Small intestine (tissue), 7 donors: Measurements from ENCODE around the gene PPME1. TPM values are rescaled to one million over a fixed set of nuclear protein-coding genes. Genes with fewer than 3 reads are reported as not detected.

Experiments
- DNase-seq, 2 donors: peaks; one replicate each; pipeline versions ENCODE4 v3.0.0 to v3.0.0-alpha.2; 2013
- FAIRE-seq: peaks from 2 replicates; lab custom pipeline; 2012; peaks lifted over from hg19 to GRCh38; lab: Jason Lieb, UNC
- H3K27ac ChIP-seq, 3 donors: one replicate each; pipeline ENCODE4 v1.5.1; 2013; ENCODE audit warnings: low read length in 2 of 3, mild to moderate bottlenecking in 2 of 3, control low read depth in 1 of 3, inconsistent platforms in 1 of 3, low read depth in 1 of 3, moderate library complexity in 1 of 3
- H3K27me3 ChIP-seq, 3 donors: one replicate each; pipeline ENCODE4 v1.6.1; 2013; ENCODE audit warnings: low read length in 3 of 3, inconsistent platforms in 1 of 3; ENCODE audit not compliant: control insufficient read depth in 3 of 3, insufficient read depth in 3 of 3
- H3K36me3 ChIP-seq, 3 donors: one replicate each; pipeline ENCODE4 v1.6.1; 2013; ENCODE audit warnings: low read length in 3 of 3, inconsistent platforms in 1 of 3, low read depth in 1 of 3, mild to moderate bottlenecking in 1 of 3, moderate library complexity in 1 of 3; ENCODE audit not compliant: control insufficient read depth in 3 of 3, insufficient read depth in 2 of 3
- H3K4me1 ChIP-seq, 3 donors: one replicate each; pipeline ENCODE4 v1.6.1; 2013; ENCODE audit warnings: low read length in 2 of 3, inconsistent platforms in 1 of 3, low read depth in 1 of 3, mild to moderate bottlenecking in 1 of 3, moderate library complexity in 1 of 3; ENCODE audit not compliant: control insufficient read depth in 3 of 3, insufficient read depth in 2 of 3
- H3K4me3 ChIP-seq, 3 donors: one replicate each; pipeline ENCODE4 v1.5.1; 2013; ENCODE audit warnings: low read length in 3 of 3, control low read depth in 1 of 3, inconsistent platforms in 1 of 3, low read depth in 1 of 3, mild to moderate bottlenecking in 1 of 3, moderate library complexity in 1 of 3
- H3K9me3 ChIP-seq, 2 donors: one replicate each; pipeline ENCODE4 v1.6.1; 2013; ENCODE audit warnings: low read depth in 1 of 2, low read length in 1 of 2; ENCODE audit not compliant: control insufficient read depth in 2 of 2, insufficient read depth in 1 of 2
- WGBS, 3 donors: extraction: QIAGEN DNeasy Blood & Tissue Kit; methylation state at CpG; one replicate each; pipeline ENCODE4 v1.1.7; 2013; 5-methylcytosine and 5-hydroxymethylcytosine counted together
- polyA plus RNA-seq, 4 donors: library from polyadenylated mRNA; stranded (reverse) in 3 of 4; unstranded in 1 of 4; fragments of 200-250 nt in 3 of 4; fragments of 120-200 nt in 1 of 4; gene quantifications; one replicate each; pipeline versions ENCODE4 v1.2.1 to v1.2.3, GENCODE V29; 2013
- donor health status: healthy with polysubstance abuse.
- donor health status: control.
- donor health status: control.
- donor health status: Bipolar disorder and iron deficiency.
- donor health status: healthy.

Gene PPME1
- polyA plus RNA-seq, 4 donors = 14.3 to 23.1 (median 19.6) TPM

DNA sequence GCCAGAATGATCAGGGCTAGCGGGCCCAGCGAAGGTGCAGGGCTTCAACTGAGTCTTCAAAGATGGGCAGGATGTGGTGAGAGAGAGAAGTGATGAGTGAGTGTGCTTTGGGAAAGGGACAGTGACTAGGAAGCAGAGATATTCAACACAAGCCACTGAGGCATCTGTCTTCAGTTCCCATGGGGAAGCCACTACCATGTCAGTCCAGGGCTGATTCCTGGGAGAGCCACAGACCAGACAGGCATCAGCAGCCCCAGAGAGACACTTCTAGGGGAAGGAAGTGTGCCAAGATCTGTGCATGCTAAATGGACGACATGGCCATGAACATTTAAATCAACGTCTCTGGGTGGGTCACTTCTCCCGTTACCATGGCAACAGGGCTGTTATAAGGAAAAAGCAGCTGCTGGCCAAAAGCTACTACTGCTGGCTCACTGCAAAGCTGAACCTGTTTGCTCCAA lies 111.9 kb downstream of the PPME1 start:
- no peaks in the 10 kb centered on the region for H3K4me1 ChIP-seq
- H3K36me3 ChIP-seq = no peaks in the 10 kb centered on the region
- H3K4me3 ChIP-seq = no peak overlapping the region
- peaks cover 0 to 4% (median 0%) of the 10 kb centered on the region in 3 donors for H3K27me3 ChIP-seq
- no peak overlapping the region for H3K27ac ChIP-seq
- FAIRE-seq = no peak
- DNase-seq = no peak
- WGBS, 3 donors = 61 to 75% (median 69%) methylated on average over 5 of the region's 5 CpGs
- peaks cover 0 to 4% of the 10 kb centered on the region in 2 donors for H3K9me3 ChIP-seq

DNA sequence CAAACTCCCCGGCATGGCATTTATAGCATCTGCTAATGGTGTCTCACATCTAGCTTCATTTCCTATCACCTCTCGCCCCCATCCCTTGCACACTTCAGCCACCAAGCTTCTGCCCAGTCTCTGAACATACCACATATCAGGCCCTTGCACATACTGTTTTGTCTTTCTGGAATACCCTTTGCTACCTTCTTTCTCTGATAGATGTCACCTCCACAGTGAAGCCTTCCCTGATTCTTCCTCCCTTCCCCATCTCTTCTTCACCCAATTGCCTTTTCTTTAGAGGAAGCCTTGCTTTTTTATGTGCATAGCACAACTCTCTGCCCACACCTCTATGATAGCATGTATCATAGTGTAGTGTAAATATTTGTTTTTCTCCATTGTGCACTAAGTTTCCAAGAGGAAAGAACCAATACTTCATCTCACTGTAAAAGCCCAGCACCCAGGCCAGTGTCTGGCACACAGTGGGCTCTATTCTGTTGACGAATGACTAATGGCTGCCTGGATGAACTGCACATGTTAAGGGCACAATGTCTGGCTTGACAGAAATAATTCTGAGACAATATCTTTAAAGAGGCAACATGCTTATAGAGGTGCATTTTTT lies 112.6 kb downstream of the PPME1 start:
- Histone ChIP-seq H3K9me3 (peaks cover 0 to 4% of the 10 kb centered on the region in 2 donors), H3K27me3 (peaks cover 0 to 4% (median 0%) of the 10 kb centered on the region in 3 donors), H3K4me3 (no peak overlapping the region), H3K4me1 (no peaks in the 10 kb centered on the region), H3K36me3 (no peaks in the 10 kb centered on the region), H3K27ac (no peak overlapping the region)
- DNase-seq (no peak), FAIRE-seq (no peak)
- 81 to 91% (median 90%) methylated on average over 3 of the region's 3 CpGs for WGBS, 3 donors

DNA sequence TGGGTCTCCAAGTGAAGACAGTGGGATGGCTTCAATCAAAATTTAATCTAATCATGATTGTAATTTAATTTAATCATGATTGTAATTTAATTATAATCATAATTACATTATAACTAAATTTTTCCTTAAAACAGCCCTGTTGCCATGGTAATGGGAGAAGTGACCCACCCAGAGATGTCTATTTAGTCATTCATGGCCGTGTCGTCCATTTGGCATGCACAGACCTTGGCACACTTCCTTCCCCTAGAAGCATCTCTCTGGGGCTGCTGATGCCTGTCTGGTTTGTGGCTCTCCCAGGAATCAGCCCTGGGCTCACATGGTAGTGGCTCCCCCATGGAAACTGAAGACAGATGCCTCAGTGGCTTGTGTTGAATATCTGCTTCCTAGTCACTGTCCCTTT lies 113.4 kb downstream of the PPME1 start:
- H3K9me3 ChIP-seq = peaks cover 0 to 4% of the 10 kb centered on the region in 2 donors
- H3K27me3 ChIP-seq = peaks cover 0 to 4% (median 0%) of the 10 kb centered on the region in 3 donors
- H3K4me1 ChIP-seq = no peaks in the 10 kb centered on the region
- no peak overlapping the region for H3K27ac ChIP-seq
- H3K36me3 ChIP-seq = no peaks in the 10 kb centered on the region
- DNase-seq = no peak
- WGBS, 3 donors = 70 to 84% (median 73%) methylated on average over 2 of the region's 2 CpGs
- no peak overlapping the region for H3K4me3 ChIP-seq
- no peak for FAIRE-seq

- Histone ChIP-seq H3K9me3 (no peaks in the 10 kb centered on the region), H3K36me3 (no peaks in the 10 kb centered on the region), H3K4me3 (no peak overlapping the region), H3K4me1 (no peaks in the 10 kb centered on the region), H3K27ac (no peak overlapping the region), H3K27me3 (peaks cover 0 to 4% (median 0%) of the 10 kb centered on the region in 3 donors)
- FAIRE-seq = no peak
- no peak for DNase-seq
- 62 to 88% (median 81%) methylated on average over 1 of the region's 1 CpG for WGBS, 3 donors
Observed at GRCh38 chr11:74288161-74288560, 117.1 kb downstream of the PPME1 start.

- Histone ChIP-seq H3K4me3 (no peak overlapping the region), H3K27me3 (peaks cover 0 to 4% (median 0%) of the 10 kb centered on the region in 3 donors), H3K36me3 (no peaks in the 10 kb centered on the region), H3K27ac (no peak overlapping the region), H3K4me1 (no peaks in the 10 kb centered on the region), H3K9me3 (no peaks in the 10 kb centered on the region)
- DNase-seq = no peak
- 59 to 68% (median 65%) methylated on average over 4 of the region's 4 CpGs for WGBS, 3 donors
- no peak for FAIRE-seq
Observed at GRCh38 chr11:74288911-74289310, 117.8 kb downstream of the PPME1 start.

DNA sequence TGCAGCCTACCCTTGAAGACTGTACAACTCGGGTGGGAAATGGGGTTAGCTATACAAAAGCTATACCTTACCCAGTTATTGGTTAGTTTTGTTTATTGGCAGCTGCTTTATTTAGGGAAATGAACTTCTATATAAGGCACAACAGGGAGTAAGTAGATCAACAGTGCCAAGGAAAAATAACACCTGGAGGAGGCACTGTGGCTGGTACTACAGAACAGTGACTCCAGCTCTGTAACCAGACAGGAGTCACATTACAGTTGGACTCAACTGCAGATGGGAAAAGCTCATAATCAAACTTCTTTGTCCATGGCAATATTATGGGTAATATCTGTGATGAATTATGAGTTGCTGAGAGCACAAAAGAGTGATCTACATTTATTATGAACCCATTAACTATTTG lies 126.4 kb downstream of the PPME1 start:
- FAIRE-seq (no peak), DNase-seq (no peak)
- Histone ChIP-seq H3K9me3 (no peaks in the 10 kb centered on the region), H3K27me3 (peaks cover 0 to 3% (median 0%) of the 10 kb centered on the region in 3 donors), H3K4me1 (no peaks in the 10 kb centered on the region), H3K4me3 (no peak overlapping the region), H3K36me3 (no peaks in the 10 kb centered on the region), H3K27ac (no peak overlapping the region)
- 81 to 100% (median 96%) methylated on average over 1 of the region's 1 CpG for WGBS, 3 donors

GRCh38 chr11:74299015-74299414 lies 127.9 kb downstream of the PPME1 start:
- FAIRE-seq (no peak), DNase-seq (no peak)
- no peaks in the 10 kb centered on the region for H3K4me1 ChIP-seq
- WGBS, 3 donors = 75 to 89% (median 84%) methylated on average over 3 of the region's 3 CpGs
- H3K27ac ChIP-seq = no peak overlapping the region
- H3K4me3 ChIP-seq = no peak overlapping the region
- no peaks in the 10 kb centered on the region for H3K36me3 ChIP-seq
- no peaks in the 10 kb centered on the region for H3K9me3 ChIP-seq
- peaks cover 0 to 3% (median 0%) of the 10 kb centered on the region in 3 donors for H3K27me3 ChIP-seq
